ENCODE results near the gene MKI67.
A peak's percentile ranks its signal among the peaks of the same experiment; 100 is the strongest.
"Not testable (repeated sequence)": the region's sequence is repeated elsewhere in the genome, so short reads cannot be mapped to it uniquely, and the experiment has no call there.

The MKI67 gene

DNA sequence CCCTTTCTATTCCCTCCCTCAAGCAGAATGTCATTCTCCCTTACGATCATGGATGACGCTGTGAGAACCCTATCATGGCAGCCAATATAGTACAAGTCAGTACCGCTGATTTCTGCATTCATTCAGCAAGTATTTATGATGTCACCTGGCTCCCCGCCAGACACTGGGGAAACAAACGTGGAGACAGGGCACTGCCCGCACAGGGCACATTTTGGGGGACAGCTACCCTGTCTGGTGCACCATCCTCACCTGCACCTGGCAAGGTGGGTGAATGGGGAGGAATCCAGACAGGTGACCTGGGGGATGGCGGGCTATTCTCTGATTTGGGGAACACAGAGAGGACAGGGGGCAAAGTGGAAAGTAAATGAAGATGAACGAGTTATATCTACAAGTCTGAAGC is 28.4 kb downstream of the MKI67 start:
- H3K4me3 ChIP-seq (ENCODE audit: low read depth, low read length) = no peak overlapping the region

DNA sequence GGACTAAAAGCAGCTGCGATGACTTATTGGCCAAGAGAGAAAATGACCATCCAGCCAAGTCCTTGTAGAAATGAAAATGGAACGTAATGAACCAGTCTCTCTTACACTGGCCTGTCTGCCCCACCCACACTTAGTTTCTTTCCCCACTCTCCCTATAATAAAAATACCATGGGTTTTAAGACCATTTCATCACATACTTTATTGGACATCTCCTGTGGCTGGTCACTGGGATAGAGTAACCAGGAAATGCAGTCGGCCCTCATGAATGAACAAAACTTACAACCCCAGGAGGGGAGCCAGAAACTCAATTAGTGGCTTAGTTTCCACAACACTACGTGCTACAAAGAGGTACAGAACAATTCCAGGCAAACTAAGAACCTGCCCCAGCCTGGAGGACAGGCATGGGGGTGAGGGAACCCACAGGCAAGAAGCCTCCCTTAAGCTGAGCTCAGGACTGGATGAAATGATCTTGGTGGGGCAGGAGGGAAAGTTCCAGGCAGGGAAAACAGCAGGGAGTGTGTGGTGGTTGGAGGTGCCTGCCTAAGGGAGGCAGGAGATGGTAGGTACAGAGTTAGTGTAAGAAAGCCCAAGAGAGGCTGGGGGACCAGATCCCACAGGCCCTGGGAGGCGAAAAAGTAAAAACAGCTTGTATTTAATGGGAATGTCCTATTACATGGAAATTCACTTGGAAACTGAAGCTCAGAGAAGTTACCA is 29.6 kb downstream of the MKI67 start:
- DNase-seq (ENCODE audit: low read depth) = no peak
- H3K4me3 ChIP-seq (ENCODE audit: low read depth, low read length) = no peak overlapping the region
- TF ChIP-seq, protein P1, sequence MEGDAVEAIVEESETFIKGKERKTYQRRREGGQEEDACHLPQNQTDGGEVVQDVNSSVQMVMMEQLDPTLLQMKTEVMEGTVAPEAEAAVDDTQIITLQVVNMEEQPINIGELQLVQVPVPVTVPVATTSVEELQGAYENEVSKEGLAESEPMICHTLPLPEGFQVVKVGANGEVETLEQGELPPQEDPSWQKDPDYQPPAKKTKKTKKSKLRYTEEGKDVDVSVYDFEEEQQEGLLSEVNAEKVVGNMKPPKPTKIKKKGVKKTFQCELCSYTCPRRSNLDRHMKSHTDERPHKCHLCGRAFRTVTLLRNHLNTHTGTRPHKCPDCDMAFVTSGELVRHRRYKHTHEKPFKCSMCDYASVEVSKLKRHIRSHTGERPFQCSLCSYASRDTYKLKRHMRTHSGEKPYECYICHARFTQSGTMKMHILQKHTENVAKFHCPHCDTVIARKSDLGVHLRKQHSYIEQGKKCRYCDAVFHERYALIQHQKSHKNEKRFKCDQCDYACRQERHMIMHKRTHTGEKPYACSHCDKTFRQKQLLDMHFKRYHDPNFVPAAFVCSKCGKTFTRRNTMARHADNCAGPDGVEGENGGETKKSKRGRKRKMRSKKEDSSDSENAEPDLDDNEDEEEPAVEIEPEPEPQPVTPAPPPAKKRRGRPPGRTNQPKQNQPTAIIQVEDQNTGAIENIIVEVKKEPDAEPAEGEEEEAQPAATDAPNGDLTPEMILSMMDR (IDR thresholded peaks at IDR 0.05; ENCODE audit: low read depth, low read length, missing control alignments) = no peak

More for the DNA sequence above, 28.4 kb downstream of the MKI67 start:
- TF ChIP-seq, protein P1 (IDR thresholded peaks at IDR 0.05; ENCODE audit: low read depth, low read length, missing control alignments) = no peak
- no peak for DNase-seq (ENCODE audit: low read depth)

DNA sequence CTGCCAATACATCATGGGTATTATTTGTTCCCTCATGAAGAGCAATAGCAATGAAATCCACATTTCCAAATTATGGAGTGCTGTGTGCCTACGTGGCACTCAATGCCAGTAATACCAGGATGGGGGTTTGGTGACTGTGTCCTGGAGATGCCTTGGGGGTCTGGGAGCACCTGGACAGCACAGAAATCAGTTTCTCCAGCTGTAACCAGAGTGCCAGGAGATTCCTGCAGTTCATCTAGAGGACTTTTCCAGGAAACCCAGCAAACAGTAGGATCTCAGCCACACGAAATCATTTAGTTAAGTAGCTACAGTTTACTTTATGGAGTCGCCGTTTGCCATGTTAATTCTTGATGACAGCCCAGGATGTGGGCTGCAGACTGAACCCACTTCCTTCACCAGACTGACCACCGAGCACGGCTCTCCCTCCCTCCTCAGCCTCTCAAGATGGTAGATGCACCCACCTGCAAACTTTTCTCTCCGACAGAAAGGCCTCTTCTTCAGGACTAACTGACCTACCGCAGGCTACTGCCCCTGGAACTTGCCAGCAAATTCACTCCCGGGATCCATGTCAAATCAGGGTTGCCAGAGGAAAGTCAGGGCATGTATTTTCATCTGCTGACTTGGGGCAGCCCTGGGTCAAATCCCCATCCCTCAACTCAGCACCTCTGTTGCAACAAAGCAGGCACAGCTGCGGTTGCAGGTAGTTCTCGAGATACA is 30.3 kb downstream of the MKI67 start:
- peak; percentile 15 for DNase-seq (ENCODE audit: low read depth)
- TF ChIP-seq, protein P1 (IDR thresholded peaks at IDR 0.05; ENCODE audit: low read depth, low read length, missing control alignments) = no peak
- no peak overlapping the region for H3K4me3 ChIP-seq (ENCODE audit: low read depth, low read length)

DNA sequence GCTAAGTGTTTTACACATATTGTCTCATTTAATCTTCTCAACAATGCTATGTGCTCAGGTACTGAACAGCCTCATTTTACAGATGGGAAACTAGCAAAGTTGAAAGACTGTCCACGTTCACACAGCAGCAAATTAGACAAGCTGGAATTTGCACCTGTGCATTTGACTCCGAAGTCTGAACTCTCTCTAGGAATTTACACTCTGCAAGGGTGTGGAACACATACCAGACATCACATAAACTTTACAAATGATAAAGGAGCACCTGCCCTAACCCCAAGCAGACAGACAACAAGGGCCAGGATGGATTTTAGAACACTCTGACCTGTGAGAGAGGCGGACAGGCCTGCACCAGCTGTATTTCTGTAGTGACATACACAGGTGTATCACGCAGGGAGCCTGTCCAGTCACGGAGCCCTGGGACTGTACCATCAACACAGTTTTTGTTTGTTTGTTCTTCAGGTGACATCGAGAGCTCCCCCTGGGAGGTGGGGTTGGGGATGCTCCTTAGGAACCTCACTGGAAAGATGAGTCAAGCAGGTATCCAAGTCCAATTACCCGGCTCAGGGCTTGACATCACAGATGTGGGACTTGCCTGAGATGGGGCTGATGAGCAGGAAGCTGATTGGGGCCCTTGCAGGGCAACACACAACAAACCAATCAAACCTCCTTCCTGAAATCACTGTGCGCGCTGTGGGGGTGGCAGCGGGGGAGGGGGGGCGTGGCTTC is 31.0 kb downstream of the MKI67 start:
- TF ChIP-seq, protein P1 (IDR thresholded peaks at IDR 0.05; ENCODE audit: low read depth, low read length, missing control alignments) = no peak
- peak; percentile 33 for DNase-seq (ENCODE audit: low read depth)
- no peak overlapping the region for H3K4me3 ChIP-seq (ENCODE audit: low read depth, low read length)

DNA sequence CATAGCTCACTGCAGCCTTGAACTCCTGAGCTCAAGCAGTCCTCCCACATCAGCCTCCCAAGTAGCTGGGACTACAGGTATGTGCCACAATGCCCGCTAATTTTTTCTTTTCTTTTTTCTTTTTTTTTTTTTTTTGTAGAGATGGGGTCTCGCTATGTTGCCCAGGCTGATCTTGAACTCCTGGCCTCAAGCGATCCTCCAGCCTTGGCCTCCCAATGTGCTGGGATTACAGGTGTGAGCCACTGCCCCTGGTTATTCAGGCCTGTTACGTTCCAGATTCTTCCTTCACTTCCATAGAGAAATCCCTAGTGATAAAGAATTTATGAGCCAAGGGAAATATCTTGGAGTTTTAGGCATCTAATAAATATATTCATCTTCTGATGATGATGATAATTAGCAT is 31.6 kb downstream of the MKI67 start:
- not testable (repeated sequence) for H3K4me3 ChIP-seq (ENCODE audit: low read depth, low read length); DNase-seq (ENCODE audit: low read depth)

DNA sequence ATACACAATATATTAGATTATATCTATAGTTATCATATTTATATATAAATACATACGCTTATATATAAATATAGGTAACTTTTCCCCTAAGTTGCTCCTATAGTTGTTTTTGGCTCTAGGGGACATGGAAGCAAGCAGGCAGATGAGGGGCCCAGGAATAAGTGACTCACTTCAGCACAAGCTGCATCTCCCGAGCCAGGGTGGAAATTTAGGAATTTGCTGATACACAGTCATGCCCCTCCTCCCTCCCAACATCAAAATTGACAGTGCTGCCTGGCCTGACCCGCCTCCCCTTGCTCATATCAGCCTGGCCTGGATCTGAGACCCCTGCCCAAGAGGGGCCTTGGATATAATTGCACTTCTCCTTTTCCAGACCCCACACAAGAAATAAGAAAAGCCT is 33.8 kb downstream of the MKI67 start:
- TF ChIP-seq, protein P1 (IDR thresholded peaks at IDR 0.05; ENCODE audit: low read depth, low read length, missing control alignments) = no peak
- H3K4me3 ChIP-seq (ENCODE audit: low read depth, low read length) = no peak overlapping the region
- no peak for DNase-seq (ENCODE audit: low read depth)

DNA sequence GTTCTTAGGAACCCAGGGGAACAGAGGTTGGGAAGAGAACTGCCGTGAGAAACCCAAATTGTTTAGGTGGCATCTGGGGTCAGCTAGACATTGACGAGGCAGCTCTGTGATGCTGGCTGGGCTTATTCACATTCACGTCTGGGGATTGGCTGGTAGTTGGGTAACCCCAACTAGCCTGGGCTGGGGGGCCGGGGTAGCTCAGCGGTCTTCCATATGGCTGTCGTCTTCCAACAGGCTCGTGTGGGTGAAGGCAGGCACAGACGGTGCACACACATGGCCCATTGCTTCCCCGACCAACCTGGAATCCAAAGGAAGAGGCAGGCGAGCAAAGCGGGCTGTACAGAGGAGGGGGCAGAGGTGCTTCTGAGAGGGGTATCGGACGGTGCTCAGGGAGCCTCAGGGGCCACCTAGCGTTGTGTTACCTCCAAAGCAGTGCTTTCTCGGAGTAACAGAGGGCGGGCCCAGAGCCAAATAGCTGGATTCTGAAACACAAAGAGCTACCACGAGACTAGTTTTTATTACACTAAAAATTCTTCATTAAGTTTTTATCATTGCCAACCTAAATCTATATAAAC is 34.5 kb downstream of the MKI67 start:
- TF ChIP-seq, protein P1 (IDR thresholded peaks at IDR 0.05; ENCODE audit: low read depth, low read length, missing control alignments) = no peak
- no peak overlapping the region for H3K4me3 ChIP-seq (ENCODE audit: low read depth, low read length)
- DNase-seq (ENCODE audit: low read depth) = no peak

Data from GM12864 (cell line).